GM19025 (cell line): ENCODE data around the gene MPP4.

Experiments used
- ATAC-seq: cut with Tn5 transposase; IDR thresholded peaks from one replicate; pipeline ENCODE4 v1.9.1; 2021; ENCODE audit warnings: mild to moderate bottlenecking, low read depth, moderate library complexity; ENCODE audit not compliant: unreplicated experiment

Gene MPP4

DNA sequence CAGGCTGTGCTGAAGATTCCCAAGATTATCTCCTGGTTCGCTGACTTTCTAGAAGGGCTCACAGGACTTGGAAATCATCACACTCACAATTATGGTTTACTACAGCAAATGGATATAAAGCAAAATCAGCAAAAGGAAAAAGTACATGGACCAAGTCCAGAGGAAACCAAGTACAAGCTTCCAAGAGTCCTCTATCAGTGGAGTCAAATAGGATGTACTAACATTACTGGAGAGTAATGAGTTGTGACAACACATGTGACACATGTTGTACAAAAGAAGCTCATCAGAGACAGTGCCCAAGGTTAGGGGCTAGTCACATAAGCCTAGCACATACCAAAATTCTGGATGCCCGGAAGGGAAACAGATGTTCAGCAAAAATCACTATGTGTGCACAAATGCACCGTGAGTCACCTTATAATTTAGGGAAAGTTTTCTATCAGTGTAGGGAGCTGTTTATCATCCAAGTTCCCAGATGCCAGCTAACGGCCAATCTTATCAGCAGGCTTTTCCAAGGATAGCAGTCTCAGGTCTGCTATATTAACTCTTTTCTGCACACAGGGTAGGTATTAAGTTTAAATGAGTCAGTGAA, 64.7 kb downstream of the MPP4 start:
- no peak for ATAC-seq

DNA sequence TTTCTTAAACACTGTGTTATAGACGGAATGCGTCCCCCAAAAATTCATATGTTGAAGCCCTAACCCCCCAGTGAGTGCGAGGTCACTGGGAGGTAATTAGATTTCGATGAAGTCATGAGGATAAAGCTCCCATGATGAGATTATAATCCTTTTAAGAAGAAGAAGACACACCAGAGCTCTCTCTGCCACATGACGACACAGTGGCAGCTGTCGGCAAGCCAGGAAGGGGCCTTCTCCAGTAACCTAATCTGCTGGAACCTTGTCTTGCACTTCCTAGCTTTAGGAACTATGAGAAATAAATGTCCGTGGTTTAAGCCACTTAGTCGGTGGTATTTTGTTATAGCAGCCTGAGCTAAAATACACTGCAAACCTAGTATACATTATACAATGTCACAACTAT, 67.4 kb downstream of the MPP4 start:
- ATAC-seq, result no peak

DNA sequence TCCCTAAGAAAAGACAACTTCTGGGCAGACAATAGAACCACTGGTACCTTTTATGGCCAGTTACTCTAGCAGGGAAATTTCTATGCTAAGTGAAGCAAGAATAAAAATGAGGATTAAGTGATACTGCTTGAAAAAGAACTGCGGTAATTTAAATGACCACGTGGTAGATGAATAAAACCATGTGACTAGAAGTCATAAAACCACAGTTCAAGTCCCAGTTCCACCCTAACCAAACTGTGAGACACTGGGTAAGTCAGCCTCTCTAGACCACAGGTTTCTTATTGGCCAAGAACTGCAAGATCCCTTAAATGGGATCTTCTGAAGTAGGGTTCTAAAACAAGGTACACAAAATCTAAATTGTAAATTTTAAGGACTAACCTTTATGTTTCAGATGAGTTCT, 67.9 kb downstream of the MPP4 start:
- ATAC-seq, result no peak

DNA sequence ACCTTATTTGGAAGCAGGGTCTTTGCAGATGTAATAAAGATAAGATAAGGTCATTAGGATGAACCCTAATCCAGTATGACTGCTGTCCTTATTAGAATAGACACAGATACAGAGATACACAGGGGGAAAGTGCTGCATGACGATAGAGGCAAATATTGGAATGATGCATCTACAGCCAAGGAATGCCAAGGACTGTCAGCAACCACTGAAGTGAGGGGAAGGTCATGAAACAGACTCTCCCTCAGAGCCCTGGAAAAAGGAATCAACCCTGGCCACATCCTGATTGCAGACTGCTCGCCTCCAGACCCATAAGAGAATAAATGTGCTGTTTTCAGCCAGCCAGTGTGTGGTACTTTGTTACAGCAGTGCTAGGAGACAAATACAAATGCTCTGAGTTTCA, 69.9 kb downstream of the MPP4 start:
- ATAC-seq, result no peak

DNA sequence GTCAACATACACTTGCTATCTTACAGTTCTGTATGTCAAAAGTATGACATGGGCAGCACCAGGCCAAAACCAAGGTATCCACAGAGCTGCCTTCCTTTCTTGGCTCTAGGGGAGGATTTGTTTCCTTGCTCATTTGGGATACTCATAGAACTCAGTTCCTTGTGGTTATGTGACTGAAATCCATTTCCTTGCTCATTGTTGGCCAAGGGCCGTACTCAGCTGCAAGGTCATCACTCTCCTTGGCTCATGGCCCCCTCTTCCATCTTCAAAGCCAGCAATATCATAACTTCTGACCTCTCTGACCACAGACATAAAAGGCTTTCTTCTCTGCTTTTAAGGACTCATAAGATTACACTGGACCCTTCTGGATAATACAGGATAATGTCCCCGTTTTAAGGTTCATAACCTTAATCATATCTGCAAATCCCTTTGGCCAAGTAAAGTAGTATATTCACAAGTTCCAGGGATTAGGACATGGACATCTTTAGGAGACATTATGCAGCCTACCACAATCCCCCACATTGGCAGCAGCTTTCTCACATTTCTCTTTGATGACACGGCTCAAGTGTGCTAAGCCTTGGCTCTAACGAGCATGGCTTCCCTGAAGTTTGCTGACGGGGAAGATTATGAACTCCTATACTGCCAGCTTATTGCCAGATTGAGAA, 76.0 kb downstream of the MPP4 start:
- no peak for ATAC-seq

DNA sequence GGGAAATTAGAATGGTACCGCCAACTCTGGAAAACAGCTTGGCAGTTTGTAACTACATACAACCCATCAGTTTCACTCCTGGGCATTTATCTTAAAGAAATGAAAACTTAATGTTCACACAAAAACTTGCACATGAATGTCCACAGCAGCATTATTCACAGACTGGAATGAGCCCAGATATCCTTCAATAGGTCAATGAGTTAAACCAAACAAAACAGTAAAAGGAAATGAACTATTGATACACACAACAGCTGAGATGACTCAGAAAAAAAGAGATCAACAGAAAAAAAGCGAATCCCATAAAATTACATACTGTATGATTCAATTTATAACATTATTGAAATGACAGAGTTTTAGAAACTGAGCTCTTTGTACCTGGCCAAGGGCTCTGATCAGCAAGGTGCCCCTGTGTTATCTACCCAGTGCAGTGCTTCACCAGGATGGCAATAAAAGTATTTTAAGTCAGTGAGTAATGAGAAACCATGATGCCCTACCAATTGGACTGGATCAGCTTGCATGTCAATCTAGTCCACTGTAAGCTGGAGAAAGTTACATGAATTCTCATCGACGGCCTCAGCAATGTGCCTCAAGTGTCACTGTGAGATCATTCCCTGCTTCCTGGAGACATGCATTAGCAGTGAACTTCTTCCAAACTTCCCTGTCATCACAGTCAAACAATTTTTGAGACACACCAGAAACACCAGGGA, 77.0 kb downstream of the MPP4 start:
- ATAC-seq, result no peak

DNA sequence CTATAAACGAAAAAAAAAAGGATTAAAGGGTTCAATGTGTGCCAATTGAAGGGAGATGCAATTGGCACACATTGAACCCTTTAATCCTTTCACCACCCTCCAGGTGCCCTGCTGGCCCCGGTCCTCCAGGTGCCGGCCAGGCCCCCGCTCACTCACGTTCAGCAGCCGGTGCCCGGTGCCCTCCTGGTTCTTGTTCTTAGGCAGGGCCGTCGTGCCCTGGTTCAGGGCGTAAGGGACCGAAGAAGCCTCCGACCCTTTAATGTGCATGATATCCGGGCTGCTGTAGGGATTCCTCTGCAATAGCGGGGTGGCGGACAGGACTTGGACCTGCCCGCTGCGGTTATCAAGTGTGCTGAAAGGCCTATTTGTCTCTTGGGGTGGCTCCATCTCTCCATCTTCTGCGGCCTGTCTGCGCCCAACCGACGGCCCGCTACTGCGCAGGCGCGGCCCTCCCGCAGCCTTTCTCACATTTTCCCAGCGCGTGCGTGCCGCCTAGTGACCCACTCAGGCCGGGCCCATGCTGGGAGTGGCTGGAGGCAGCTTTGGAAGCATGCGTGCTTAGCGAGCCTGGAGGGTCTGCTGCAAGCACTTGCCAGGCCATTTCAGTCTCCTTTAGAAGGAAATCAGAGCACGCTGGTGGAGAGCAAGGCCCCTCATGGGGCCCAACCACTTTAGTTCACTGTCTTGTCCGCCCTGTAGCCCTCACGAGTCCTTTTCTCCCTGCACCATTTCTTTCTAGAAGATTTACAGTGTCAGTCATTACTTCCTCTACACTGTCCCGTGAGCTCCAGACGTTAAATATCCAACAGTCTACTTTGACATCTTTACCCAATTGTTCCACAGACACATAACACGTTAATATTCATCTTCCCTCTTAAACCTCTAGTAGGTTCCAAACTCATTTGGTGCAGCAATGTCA, 79.4 kb downstream of the MPP4 start:
- no peak for ATAC-seq

DNA sequence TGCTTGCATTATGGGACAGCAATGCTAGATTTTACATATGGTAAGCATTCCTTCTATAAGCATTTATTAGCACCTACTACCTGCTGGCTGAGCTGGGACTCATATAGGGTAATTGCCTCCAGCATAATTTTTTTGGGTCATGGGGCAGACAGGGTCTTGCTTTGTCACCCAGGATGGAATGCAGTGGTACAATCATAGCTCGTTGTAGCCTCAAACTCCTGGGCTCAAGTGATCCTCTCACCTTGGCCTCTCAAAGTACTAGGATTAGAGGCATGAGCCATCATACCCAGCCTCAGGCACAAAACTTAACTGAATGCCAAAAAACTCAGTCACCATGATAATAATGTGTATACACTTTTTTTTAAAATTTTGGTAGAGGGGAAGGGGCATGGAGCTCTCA, 90.4 kb downstream of the MPP4 start:
- ATAC-seq, result no peak

DNA sequence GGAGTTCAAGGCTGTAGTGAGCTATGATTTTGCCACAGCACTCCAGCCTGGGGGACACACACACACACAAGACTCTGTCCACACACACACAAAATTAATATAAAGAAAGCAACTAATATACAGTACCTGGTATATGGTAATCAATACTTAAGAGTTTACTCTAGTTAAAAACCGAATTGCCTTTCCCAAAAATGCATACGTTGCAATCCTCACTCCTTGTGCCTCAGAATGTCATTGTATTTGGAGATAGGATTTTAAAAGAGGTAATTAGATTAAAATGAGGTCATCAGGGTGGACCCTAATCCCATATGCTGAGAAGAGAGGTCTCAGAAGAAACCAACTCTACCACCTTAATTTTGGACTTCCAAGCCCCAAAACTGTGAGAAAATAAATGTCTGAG, 90.9 kb downstream of the MPP4 start:
- ATAC-seq, result no peak

DNA sequence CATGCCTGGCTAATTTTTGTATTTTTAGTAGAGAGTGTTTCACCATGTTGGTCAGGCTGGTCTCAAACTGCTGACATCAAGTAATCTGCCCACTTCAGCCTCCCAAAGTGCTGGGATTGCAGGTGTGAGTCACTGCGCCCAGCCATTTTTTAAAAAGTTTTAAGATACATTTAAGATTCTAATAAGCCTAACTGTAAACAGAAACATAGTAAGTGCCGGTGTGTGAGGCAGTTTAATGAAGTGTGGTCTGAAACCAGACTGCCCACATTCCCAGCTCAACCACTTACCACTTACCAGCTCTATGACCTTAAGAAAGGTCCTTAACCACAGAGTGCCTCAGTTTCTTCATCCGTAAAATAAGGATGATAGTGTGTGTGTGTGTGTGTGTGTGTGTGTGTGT, 97.5 kb downstream of the MPP4 start:
- no peak for ATAC-seq

DNA sequence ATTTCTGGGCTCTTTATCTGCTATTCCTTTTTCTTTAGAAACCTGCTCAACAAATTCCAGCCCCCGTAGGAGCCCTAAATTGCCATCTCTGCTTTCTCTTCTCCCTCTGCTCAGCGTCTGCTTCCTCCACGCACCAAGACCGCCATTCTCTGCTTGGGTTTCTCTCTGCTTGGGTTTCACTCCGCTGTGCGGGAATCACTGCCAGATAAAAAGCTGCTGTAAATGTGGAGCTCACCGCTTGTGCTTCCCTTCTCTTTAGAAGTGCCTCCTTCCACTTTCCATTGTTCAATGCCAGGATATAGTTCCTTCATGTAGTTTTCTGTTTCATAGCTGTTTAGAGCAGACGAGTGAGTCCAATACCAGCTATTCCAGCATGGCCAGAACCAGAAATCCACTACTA, 101.0 kb downstream of the MPP4 start:
- no peak for ATAC-seq
